ENCODE data around the gene DPP7.

Gene DPP7

GRCh38 chr9:137149363-137149762 is 34.8 kb upstream of the DPP7 start:
- in situ Hi-C loops (cut with MboI; ENCODE audit: low pct_unique_long_range_greater_than_20kb, low sequenced_read_pairs) = no loop called here
- DNase-seq = no peak

GRCh38 chr9:137148661-137149060 is 34.1 kb upstream of the DPP7 start:
- no peak for DNase-seq
- in situ Hi-C loops (cut with MboI; ENCODE audit: low pct_unique_long_range_greater_than_20kb, low sequenced_read_pairs) = no loop called here

- in situ Hi-C loops (cut with MboI; ENCODE audit: low pct_unique_long_range_greater_than_20kb, low sequenced_read_pairs) = no loop called here
- no peak for DNase-seq
Measured at GRCh38 chr9:137148242-137148641, 33.7 kb upstream of the DPP7 start.

- in situ Hi-C loops (cut with MboI; ENCODE audit: low pct_unique_long_range_greater_than_20kb, low sequenced_read_pairs) = no loop called here
- no peak for DNase-seq
Measured at GRCh38 chr9:137147793-137148160, 33.2 kb upstream of the DPP7 start.

GRCh38 chr9:137147091-137147792 is 32.7 kb upstream of the DPP7 start:
- DNase-seq = no peak
- in situ Hi-C loops (cut with MboI; ENCODE audit: low pct_unique_long_range_greater_than_20kb, low sequenced_read_pairs) = no loop called here

- in situ Hi-C loops (cut with MboI; ENCODE audit: low pct_unique_long_range_greater_than_20kb, low sequenced_read_pairs) = no loop called here
- no peak for DNase-seq
Measured at GRCh38 chr9:137146527-137146918, 32.0 kb upstream of the DPP7 start.

GRCh38 chr9:137145731-137146526 is 31.4 kb upstream of the DPP7 start:
- in situ Hi-C loops (cut with MboI; ENCODE audit: low pct_unique_long_range_greater_than_20kb, low sequenced_read_pairs) = no loop called here
- no peak for DNase-seq

GRCh38 chr9:137143459-137143858 is 28.9 kb upstream of the DPP7 start:
- in situ Hi-C loops (cut with MboI; ENCODE audit: low pct_unique_long_range_greater_than_20kb, low sequenced_read_pairs) = no loop called here
- DNase-seq = no peak

GRCh38 chr9:137141976-137142936 is 27.7 kb upstream of the DPP7 start:
- in situ Hi-C loops (cut with MboI; ENCODE audit: low pct_unique_long_range_greater_than_20kb, low sequenced_read_pairs) = no loop called here
- no peak for DNase-seq

- no peak for DNase-seq
- in situ Hi-C loops (cut with MboI; ENCODE audit: low pct_unique_long_range_greater_than_20kb, low sequenced_read_pairs) = no loop called here
Measured at GRCh38 chr9:137141050-137141810, 26.7 kb upstream of the DPP7 start.

- DNase-seq = no peak
- in situ Hi-C loops (cut with MboI; ENCODE audit: low pct_unique_long_range_greater_than_20kb, low sequenced_read_pairs) = no loop called here
Measured at GRCh38 chr9:137140151-137141012, 25.8 kb upstream of the DPP7 start.

GRCh38 chr9:137139468-137140150 is 25.1 kb upstream of the DPP7 start:
- in situ Hi-C loops (cut with MboI; ENCODE audit: low pct_unique_long_range_greater_than_20kb, low sequenced_read_pairs) = no loop called here
- DNase-seq = no peak

GRCh38 chr9:137138722-137139467 is 24.4 kb upstream of the DPP7 start, which contains the start of gene GRIN1:
Gene GRIN1 (plus strand): TSS chr9:137139154. CDS start chr9:137139487, 333 bp downstream.
- in situ Hi-C loops (cut with MboI; ENCODE audit: low pct_unique_long_range_greater_than_20kb, low sequenced_read_pairs) = no loop called here
- no peak for DNase-seq

- no peak for DNase-seq
- in situ Hi-C loops (cut with MboI; ENCODE audit: low pct_unique_long_range_greater_than_20kb, low sequenced_read_pairs) = no loop called here
Measured at GRCh38 chr9:137138058-137138721, 23.7 kb upstream of the DPP7 start.

- in situ Hi-C loops (cut with MboI; ENCODE audit: low pct_unique_long_range_greater_than_20kb, low sequenced_read_pairs) = no loop called here
- no peak for DNase-seq
Measured at GRCh38 chr9:137136881-137137607, 22.5 kb upstream of the DPP7 start.
